IPS-NIHi7 (cell line): ENCODE results near the gene MAP1A.
A peak's percentile ranks its signal among the peaks of the same experiment; 100 is the strongest.

Experiments
- DNase-seq: peaks from one replicate; pipeline ENCODE4 v3.0.0; 2012; ENCODE audit warnings: mixed read lengths; ENCODE audit errors: extremely low spot score

MAP1A gene

DNA sequence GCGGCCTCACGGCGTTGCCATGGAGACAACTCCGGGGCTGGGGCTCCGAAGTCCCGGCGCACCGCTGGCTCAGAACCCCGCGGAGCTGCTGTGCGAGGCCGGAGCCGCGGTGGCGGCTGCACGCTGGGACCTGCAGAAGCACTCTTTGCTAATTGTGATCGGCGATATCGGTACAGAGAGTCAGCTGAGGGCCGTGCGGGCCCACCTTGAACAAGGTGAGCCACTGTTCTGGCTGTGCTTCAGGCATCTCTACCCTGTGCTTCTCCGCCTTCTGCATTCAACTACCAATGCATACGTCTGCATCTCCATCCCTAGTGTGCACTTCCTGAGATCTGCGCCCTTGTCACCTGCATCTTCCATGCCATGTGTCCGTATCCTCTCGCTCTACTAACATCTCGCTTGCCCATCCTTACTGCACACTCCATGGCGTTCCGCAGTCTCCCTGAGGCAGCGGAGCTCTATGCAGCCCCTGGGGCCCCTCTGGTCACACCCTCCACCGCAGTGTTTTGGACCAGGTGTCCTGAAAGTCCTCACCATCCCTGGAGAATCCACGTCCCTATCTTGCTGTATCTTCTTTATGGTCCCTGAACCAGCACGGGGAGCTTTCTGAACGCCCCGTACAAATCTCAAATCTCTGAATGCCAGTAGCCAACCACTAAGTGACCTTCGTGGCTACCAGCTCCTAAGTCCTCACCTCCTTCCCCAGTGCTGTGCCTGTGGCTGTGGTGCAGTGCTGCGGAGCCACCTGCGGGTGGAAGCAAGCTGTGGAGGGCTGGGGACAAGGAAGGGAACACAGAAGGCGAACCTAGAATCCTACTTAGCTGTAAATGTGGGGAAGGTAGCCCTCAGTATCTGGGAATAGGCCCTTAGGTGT lies 6.2 kb upstream of the MAP1A start:
- DNase-seq, result no peak

GRCh38 chr15:43513550-43513949 lies 3.9 kb upstream of the MAP1A start:
- DNase-seq, result no peak

GRCh38 chr15:43514241-43515057 lies 3.0 kb upstream of the MAP1A start:
- DNase-seq, result peak; percentile 67

DNA sequence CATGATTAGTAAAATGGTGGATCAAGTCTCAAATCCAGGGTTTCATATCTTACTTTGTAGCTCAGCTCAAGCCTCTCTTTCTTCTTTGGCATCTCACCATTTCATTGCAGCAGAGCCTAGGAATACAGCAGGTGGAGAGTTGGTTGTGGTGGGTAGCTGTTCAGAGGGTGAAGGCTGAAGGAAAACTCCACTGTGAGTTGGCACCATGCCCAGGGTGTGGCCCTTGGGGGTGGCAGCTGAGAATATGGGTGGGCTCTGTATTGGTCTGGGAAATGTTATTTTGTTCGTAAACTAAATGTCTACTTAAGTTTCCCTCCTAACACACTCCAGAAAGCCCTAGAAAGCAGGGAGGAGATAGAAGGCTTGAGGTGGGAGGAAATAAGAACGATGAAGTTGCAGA lies 1.7 kb upstream of the MAP1A start:
- no peak for DNase-seq

GRCh38 chr15:43516185-43516584 lies 1.2 kb upstream of the MAP1A start:
- no peak for DNase-seq

GRCh38 chr15:43516801-43517353 lies 531 bp upstream of the MAP1A start:
- DNase-seq, result no peak

DNA sequence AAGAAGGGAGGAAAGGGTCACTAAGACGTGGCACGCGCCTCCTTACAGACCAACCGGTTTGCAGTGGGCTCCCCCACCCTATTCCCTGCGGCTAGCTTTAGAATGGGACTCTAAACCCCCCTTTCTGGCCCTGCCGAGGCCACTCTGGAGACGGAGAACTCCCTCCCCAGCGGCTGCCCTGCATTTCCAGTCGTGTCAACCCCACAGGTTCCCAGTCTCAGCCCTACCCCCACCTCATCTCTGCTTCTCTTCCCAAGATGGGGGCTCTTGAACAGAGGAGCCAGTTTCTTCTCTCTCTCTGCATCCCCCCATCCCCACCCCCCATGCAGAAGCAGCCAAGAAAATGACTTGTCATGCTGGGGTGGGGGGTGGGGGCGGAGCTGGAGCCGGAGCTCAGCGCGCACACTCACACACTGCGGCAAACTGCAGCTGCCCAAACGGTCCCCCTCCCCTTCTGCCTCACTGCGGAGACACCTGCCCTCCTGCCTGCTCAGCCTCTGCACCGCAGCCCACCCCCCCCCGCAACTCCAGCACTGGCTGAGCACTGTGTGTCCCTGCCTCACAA lies 871 bp downstream of the MAP1A start:
- DNase-seq, result peak; percentile 77

DNA sequence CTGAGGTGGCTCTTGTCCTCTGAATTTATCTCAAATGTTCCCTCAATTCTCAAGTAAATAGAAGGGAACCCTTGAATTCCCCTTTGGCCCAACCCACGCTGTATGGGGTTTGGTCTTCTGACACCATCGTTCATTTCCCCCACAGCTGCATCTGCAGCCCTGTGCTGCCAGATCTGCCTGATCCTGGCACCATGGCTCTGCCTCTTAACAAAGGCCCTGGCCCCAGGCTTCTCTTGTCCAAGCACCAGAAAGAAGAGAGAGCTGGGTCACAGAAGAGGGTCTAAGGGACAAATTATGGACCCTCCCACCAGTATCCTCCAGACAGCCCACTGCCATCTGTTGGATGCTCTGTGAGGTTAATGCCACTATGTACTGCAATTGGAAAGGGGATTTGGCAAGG lies 1.8 kb downstream of the MAP1A start:
- DNase-seq, result no peak

DNA sequence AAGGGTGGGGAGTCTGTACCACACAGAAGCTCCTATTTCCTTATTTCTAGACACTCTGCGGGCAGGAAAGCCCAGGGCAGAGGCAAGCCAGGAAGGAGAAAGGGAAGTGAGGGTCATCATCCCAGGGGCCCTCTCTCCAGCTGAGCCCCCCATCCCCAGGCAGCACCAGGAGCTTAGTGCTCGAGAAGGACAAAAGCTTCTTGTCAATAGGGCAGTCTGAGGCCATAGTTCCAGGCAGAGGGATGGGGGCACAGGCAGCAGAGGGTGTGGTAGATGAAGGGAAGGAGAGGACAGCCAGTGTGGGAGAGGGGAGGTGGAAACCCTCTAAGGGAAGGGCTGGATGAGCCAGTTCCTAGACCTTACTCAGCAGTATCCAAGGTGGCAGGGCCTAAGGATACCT lies 2.7 kb downstream of the MAP1A start:
- DNase-seq, result no peak

DNA sequence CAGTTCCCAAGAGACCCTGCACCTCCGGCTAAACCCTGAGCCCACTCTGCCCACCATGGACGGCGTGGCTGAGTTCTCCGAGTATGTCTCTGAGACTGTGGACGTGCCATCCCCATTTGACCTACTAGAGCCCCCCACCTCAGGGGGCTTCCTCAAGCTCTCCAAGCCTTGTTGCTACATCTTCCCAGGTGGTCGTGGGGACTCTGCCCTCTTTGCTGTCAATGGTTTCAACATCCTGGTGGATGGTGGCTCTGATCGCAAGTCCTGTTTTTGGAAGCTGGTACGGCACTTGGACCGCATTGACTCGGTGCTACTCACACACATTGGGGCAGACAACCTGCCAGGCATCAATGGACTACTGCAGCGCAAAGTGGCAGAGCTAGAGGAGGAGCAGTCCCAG lies 4.0 kb downstream of the MAP1A start:
- DNase-seq, result no peak

DNA sequence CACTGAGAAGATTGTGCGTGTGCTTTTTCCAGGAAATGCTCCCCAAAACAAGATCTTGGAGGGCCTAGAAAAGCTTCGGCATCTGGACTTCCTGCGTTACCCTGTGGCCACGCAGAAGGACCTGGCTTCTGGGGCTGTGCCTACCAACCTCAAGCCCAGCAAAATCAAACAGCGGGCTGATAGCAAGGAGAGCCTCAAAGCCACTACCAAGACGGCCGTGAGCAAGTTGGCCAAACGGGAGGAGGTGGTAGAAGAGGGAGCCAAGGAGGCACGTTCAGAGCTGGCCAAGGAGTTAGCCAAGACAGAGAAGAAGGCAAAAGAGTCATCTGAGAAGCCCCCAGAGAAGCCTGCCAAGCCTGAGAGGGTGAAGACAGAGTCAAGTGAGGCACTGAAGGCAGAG lies 4.8 kb downstream of the MAP1A start:
- DNase-seq, result no peak

DNA sequence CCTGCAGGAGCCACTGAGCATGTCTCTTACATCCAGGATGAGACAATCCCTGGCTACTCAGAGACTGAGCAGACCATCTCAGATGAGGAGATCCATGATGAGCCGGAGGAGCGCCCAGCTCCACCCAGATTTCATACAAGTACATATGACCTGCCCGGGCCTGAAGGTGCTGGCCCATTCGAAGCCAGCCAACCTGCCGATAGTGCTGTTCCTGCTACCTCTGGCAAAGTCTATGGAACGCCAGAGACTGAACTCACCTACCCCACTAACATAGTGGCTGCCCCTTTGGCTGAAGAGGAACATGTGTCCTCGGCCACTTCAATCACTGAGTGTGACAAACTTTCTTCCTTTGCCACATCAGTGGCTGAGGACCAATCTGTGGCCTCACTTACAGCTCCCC lies 6.2 kb downstream of the MAP1A start:
- DNase-seq, result no peak

DNA sequence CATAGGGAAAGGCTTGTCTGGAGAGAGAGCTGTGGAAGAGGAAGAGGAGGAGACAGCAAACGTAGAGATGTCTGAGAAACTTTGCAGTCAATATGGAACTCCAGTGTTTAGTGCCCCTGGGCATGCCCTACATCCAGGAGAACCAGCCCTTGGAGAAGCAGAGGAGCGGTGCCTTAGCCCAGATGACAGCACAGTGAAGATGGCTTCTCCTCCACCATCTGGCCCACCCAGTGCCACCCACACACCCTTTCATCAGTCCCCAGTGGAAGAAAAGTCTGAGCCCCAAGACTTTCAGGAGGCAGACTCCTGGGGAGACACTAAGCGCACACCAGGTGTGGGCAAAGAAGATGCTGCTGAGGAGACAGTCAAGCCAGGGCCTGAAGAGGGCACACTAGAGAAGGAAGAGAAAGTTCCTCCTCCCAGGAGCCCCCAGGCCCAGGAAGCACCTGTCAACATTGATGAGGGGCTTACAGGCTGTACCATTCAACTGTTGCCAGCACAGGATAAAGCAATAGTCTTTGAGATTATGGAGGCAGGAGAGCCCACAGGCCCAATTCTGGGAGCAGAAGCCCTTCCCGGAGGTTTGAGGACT lies 6.9 kb downstream of the MAP1A start:
- no peak for DNase-seq

GRCh38 chr15:43525131-43525530 lies 7.7 kb downstream of the MAP1A start:
- DNase-seq, result no peak

DNA sequence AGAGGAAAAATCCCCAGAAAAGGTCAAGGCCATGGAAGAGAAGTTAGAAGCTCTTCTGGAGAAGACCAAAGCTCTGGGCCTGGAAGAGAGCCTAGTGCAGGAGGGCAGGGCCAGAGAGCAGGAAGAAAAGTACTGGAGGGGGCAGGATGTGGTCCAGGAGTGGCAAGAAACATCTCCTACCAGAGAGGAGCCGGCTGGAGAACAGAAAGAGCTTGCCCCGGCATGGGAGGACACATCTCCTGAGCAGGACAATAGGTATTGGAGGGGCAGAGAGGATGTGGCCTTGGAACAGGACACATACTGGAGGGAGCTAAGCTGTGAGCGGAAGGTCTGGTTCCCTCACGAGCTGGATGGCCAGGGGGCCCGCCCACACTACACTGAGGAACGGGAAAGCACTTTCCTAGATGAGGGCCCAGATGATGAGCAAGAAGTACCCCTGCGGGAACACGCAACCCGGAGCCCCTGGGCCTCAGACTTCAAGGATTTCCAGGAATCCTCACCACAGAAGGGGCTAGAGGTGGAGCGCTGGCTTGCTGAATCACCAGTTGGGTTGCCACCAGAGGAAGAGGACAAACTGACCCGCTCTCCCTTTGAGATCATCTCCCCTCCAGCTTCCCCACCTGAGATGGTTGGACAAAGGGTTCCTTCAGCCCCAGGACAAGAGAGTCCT lies 9.0 kb downstream of the MAP1A start:
- no peak for DNase-seq

DNA sequence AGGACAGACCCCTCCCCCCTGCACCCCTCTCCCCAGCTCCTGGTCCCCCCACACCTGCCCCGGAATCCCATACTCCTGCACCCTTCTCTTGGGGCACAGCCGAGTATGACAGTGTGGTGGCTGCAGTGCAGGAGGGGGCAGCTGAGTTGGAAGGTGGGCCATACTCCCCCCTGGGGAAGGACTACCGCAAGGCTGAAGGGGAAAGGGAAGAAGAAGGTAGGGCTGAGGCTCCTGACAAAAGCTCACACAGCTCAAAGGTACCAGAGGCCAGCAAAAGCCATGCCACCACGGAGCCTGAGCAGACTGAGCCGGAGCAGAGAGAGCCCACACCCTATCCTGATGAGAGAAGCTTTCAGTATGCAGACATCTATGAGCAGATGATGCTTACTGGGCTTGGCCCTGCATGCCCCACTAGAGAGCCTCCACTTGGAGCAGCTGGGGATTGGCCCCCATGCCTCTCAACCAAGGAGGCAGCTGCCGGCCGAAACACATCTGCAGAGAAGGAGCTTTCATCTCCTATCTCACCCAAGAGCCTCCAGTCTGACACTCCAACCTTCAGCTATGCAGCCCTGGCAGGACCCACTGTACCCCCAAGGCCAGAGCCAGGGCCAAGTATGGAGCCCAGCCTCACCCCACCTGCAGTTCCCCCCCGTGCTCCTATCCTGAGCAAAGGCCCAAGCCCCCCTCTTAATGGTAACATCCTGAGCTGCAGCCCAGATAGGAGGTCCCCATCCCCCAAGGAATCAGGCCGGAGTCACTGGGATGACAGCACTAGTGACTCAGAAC lies 9.8 kb downstream of the MAP1A start:
- DNase-seq, result no peak

- no peak for DNase-seq
Measured at GRCh38 chr15:43527802-43528541, 10.6 kb downstream of the MAP1A start.

DNA sequence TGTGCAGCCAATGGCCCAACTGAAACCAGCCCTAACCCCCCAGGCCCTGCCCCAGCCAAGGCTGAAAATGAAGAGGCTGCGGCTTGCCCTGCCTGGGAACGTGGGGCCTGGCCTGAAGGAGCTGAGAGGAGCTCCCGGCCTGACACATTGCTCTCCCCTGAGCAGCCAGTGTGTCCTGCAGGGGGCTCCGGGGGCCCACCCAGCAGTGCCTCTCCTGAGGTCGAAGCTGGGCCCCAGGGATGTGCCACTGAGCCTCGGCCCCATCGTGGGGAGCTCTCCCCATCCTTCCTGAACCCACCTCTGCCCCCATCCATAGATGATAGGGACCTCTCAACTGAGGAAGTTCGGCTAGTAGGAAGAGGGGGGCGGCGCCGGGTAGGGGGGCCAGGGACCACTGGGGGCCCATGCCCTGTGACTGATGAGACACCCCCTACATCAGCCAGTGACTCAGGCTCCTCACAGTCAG lies 11.2 kb downstream of the MAP1A start:
- no peak for DNase-seq

DNA sequence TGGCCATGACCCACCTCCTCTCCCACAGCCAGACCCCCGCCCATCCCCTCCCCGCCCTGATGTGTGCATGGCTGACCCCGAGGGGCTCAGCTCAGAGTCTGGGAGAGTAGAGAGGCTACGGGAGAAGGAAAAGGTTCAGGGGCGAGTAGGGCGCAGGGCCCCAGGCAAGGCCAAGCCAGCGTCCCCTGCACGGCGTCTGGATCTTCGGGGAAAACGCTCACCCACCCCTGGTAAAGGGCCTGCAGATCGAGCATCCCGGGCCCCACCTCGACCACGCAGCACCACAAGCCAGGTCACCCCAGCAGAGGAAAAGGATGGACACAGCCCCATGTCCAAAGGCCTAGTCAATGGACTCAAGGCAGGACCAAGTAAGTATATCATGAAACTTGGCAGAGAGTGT lies 11.7 kb downstream of the MAP1A start:
- no peak for DNase-seq
